H1 (cell line): ENCODE data around the gene TSHZ2. TPM values are rescaled to one million over a fixed set of nuclear protein-coding genes. Genes with fewer than 3 reads are reported as not detected.
A peak's percentile ranks its signal among the peaks of the same experiment; 100 is the strongest.

Experiments
- CTCF ChIA-PET: fragments of 300-600 bp; sonication (Branson Sonifier 250); formaldehyde crosslinking; loops from one replicate; lab custom pipeline; 2021; ENCODE audit not compliant: partially characterized antibody; lab: Charles Lee
- POLR2A ChIA-PET: fragments of 300-600 bp; sonication (Branson Sonifier 250); formaldehyde crosslinking; loops from one replicate; lab custom pipeline; 2021; ENCODE audit warnings: inconsistent platforms; ENCODE audit not compliant: partially characterized antibody; lab: Charles Lee
- DNase-seq, 2 experiments: peaks; one replicate each; pipeline versions ENCODE4 v3.0.0 to v3.0.0-alpha.2; 2010 to 2022; ENCODE audit warnings: low spot score in 2 of 2, low read depth in 1 of 2, mixed read lengths in 1 of 2
- FAIRE-seq: peaks from 2 replicates; lab custom pipeline; 2011; peaks lifted over from hg19 to GRCh38; lab: Jason Lieb, UNC
- H2AFZ ChIP-seq: 2 replicates; pipeline ENCODE4 v1.8.1; 2012; ENCODE audit warnings: low read length, inconsistent platforms
- H2AK5ac ChIP-seq: 2 replicates; pipeline ENCODE4 v1.6.1; 2013; ENCODE audit warnings: low read depth, low read length
- H2BK120ac ChIP-seq: replicated peaks from 2 replicates; pipeline ENCODE3; 2013; ENCODE audit warnings: low read depth, low read length, inconsistent platforms
- H2BK12ac ChIP-seq: 2 replicates; pipeline ENCODE4 v1.6.1; 2013; ENCODE audit warnings: low read depth, low read length
- H2BK15ac ChIP-seq: 2 replicates; pipeline ENCODE4 v1.6.1; 2013; ENCODE audit warnings: low read length
- H2BK20ac ChIP-seq: 2 replicates; pipeline ENCODE4 v1.6.1; 2013; ENCODE audit warnings: low read length
- H2BK5ac ChIP-seq: 2 replicates; pipeline ENCODE4 v1.6.1; 2013; ENCODE audit warnings: low read depth, low read length
- H3K14ac ChIP-seq: 2 replicates; pipeline ENCODE4 v1.6.1; 2013; ENCODE audit warnings: inconsistent platforms; ENCODE audit not compliant: insufficient read length
- H3K18ac ChIP-seq: 2 replicates; pipeline ENCODE4 v1.6.1; 2013; ENCODE audit warnings: low read length; ENCODE audit errors: extremely low read depth
- H3K23ac ChIP-seq: 2 replicates; pipeline ENCODE4 v1.6.1; 2013; ENCODE audit warnings: inconsistent platforms; ENCODE audit not compliant: insufficient read length
- H3K23me2 ChIP-seq: 2 replicates; pipeline ENCODE4 v1.6.1; 2013; ENCODE audit warnings: low read depth, low read length
- H3K27ac ChIP-seq: 2 replicates; pipeline ENCODE4 v1.6.1; 2011; ENCODE audit warnings: low read depth, low read length, inconsistent platforms
- H3K27me3 ChIP-seq, 4 experiments: replicated peaks in 1 of 4; 1 replicate in 1 of 4; 2 replicates in 3 of 4; pipeline versions ENCODE4 v1.6.1 to v1.8.1; 2011 to 2013; ENCODE audit warnings: low read length in 3 of 4, mild to moderate bottlenecking in 3 of 4, inconsistent platforms in 2 of 4, mixed read lengths in 2 of 4, moderate library complexity in 1 of 4; ENCODE audit not compliant: control insufficient read depth in 3 of 4, insufficient read depth in 3 of 4; ENCODE audit errors: extremely low read depth in 1 of 4
- H3K36me3 ChIP-seq, 4 experiments: 2 replicates each; pipeline versions ENCODE4 v1.6.1 to v1.8.1; 2011 to 2013; ENCODE audit warnings: mild to moderate bottlenecking in 4 of 4, low read length in 3 of 4, moderate library complexity in 2 of 4, control low read depth in 1 of 4, inconsistent platforms in 1 of 4; ENCODE audit not compliant: insufficient read depth in 4 of 4, control insufficient read depth in 2 of 4
- H3K4ac ChIP-seq: replicated peaks from 2 replicates; pipeline ENCODE3; 2013; ENCODE audit warnings: low read length, low read depth, mixed read lengths, inconsistent platforms; ENCODE audit not compliant: insufficient read length
- H3K4me1 ChIP-seq, 4 experiments: replicated peaks in 1 of 4; 1 replicate in 1 of 4; 2 replicates in 3 of 4; pipeline versions ENCODE4 v1.6.1 to v1.8.1; 2011 to 2013; ENCODE audit warnings: low read length in 3 of 4, inconsistent platforms in 2 of 4, mixed read lengths in 1 of 4; ENCODE audit not compliant: insufficient read depth in 4 of 4, control insufficient read depth in 3 of 4
- H3K4me2 ChIP-seq, 2 experiments: 2 replicates each; pipeline versions ENCODE4 v1.6.1 to v1.8.1; 2011 to 2013; ENCODE audit warnings: low read depth in 2 of 2, low read length in 2 of 2, control low read depth in 1 of 2, inconsistent platforms in 1 of 2, mild to moderate bottlenecking in 1 of 2; ENCODE audit not compliant: insufficient read depth in 1 of 2
- H3K4me3 ChIP-seq, 4 experiments: fragments of 200-600, 300-600 bp in 1 of 4; sonication (generic), shearing (Covaris generic), sonication (Bioruptor Twin) in 1 of 4; 2 replicates each; pipeline versions ENCODE4 v1.5.1 to v1.8.1; 2011 to 2016; ENCODE audit warnings: low read length in 4 of 4, low read depth in 3 of 4, control low read depth in 2 of 4, inconsistent platforms in 2 of 4, mild to moderate bottlenecking in 2 of 4, mixed read lengths in 1 of 4, moderate library complexity in 1 of 4; ENCODE audit not compliant: insufficient read depth in 2 of 4; ENCODE audit errors: extremely low read depth in 1 of 4
- H3K56ac ChIP-seq: replicated peaks from 2 replicates; pipeline ENCODE3; 2013; ENCODE audit warnings: low read depth, mild to moderate bottlenecking, mixed read lengths, low read length, inconsistent platforms; ENCODE audit not compliant: insufficient read length
- H3K79me1 ChIP-seq: 2 replicates; pipeline ENCODE4 v1.6.1; 2013; ENCODE audit warnings: low read depth, low read length, control low read depth
- H3K79me2 ChIP-seq, 2 experiments: 2 replicates each; pipeline versions ENCODE4 v1.6.1 to v1.8.1; 2012 to 2013; ENCODE audit warnings: low read length in 2 of 2, mild to moderate bottlenecking in 2 of 2, inconsistent platforms in 1 of 2; ENCODE audit not compliant: insufficient read depth in 2 of 2, control insufficient read depth in 1 of 2
- H3K9ac ChIP-seq, 4 experiments: replicated peaks in 1 of 4; 1 replicate in 1 of 4; 2 replicates in 3 of 4; pipeline versions ENCODE4 v1.6.1 to v1.8.1; 2011 to 2013; ENCODE audit warnings: low read depth in 3 of 4, low read length in 3 of 4, control low read depth in 2 of 4, mild to moderate bottlenecking in 2 of 4, moderate library complexity in 2 of 4, inconsistent platforms in 1 of 4; ENCODE audit errors: extremely low read depth in 1 of 4
- H3K9me3 ChIP-seq, 2 experiments: 2 replicates each; pipeline versions ENCODE4 v1.6.1 to v1.8.1; 2012 to 2013; ENCODE audit warnings: mild to moderate bottlenecking in 2 of 2, moderate library complexity in 2 of 2, control low read depth in 1 of 2, inconsistent platforms in 1 of 2, low read depth in 1 of 2, low read length in 1 of 2, mixed read lengths in 1 of 2; ENCODE audit not compliant: insufficient read depth in 2 of 2
- H4K20me1 ChIP-seq, 2 experiments: replicated peaks in 1 of 2; 2 replicates each; pipeline versions ENCODE3 to v1.8.1; 2011 to 2013; ENCODE audit warnings: inconsistent platforms in 2 of 2, low read length in 2 of 2, mild to moderate bottlenecking in 1 of 2; ENCODE audit not compliant: insufficient read depth in 2 of 2, control insufficient read depth in 1 of 2
- H4K5ac ChIP-seq: 2 replicates; pipeline ENCODE4 v1.6.1; 2013; ENCODE audit warnings: low read length, low read depth, mixed read lengths, inconsistent platforms; ENCODE audit not compliant: insufficient read length
- H4K8ac ChIP-seq: 2 replicates; pipeline ENCODE4 v1.8.0; 2013; ENCODE audit warnings: mild to moderate bottlenecking, moderate library complexity, low read length, inconsistent platforms; ENCODE audit not compliant: insufficient read depth; ENCODE audit errors: extremely low read depth
- H4K91ac ChIP-seq: replicated peaks from 2 replicates; pipeline ENCODE3; 2013; ENCODE audit warnings: low read length, mixed read lengths, inconsistent platforms; ENCODE audit not compliant: insufficient read length
- SIX5 ChIP-seq: IDR thresholded peaks from 2 replicates; pipeline ENCODE4 v1.6.1; 2011; ENCODE audit warnings: mild to moderate bottlenecking, low read depth, low read length
- WGBS, 2 experiments: shearing (Covaris generic) in 1 of 2; methylation state at CpG; one replicate each; pipeline versions ENCODE4 v1.1.6 to v1.1.7; 2013 to 2015; ENCODE audit warnings: low lambda C conversion rate in 2 of 2, mixed read lengths in 2 of 2, inconsistent platforms in 1 of 2, low coverage in 1 of 2, missing lambda C conversion rate in 1 of 2; ENCODE audit not compliant: insufficient replicate concordance in 2 of 2, insufficient coverage in 1 of 2, insufficient read length in 1 of 2; ENCODE audit errors: extremely low coverage in 1 of 2, missing lambda C conversion rate in 1 of 2; 5-methylcytosine and 5-hydroxymethylcytosine counted together
- polyA plus RNA-seq, 7 experiments: library from polyadenylated mRNA; depleted of rRNA in 3 of 7; stranded (reverse) in 5 of 7; unstranded in 2 of 7; fragments of >200 nt in 5 of 7; fragments of 200-250 nt in 2 of 7; gene quantifications; 1 replicate in 5 of 7; 2 replicates in 1 of 7; 4 replicates in 1 of 7; pipeline versions ENCODE4 v1.2.1 to v1.2.3, GENCODE V29; 2011 to 2013; ENCODE audit warnings: missing spikeins in 2 of 7, mixed read lengths in 2 of 7
- total RNA-seq: library from RNA; stranded (reverse); fragmentation: NEBNext Ultra II Directional; extraction: Animal tissue kit (Norgen Biotek cat#: 25700); gene quantifications from 2 replicates; pipeline ENCODE4 v1.2.1, GENCODE V29; 2021
- TF ChIP-seq, protein P1 (sequence below): IDR thresholded peaks from 2 replicates; pipeline ENCODE4 v1.6.1; 2011; ENCODE audit warnings: low read length, improper control_type of control experiment

TSHZ2 gene
- total and polyA plus RNA-seq, 2 of the 8 experiments (the other 6 are each of a cell fraction or from before 2014, with no cell fraction given), result 0.14 to 0.30 TPM

GRCh38 chr20:53510704-53511103, 538.5 kb downstream of the TSHZ2 start:
- peak in 1 of 2 experiments; percentile 37 for DNase-seq
- no peaks in the 10 kb centered on the region for H3K4me1 ChIP-seq
- FAIRE-seq, result no peak
- ChIA-PET CTCF (interaction anchor here (0.6 kb wide), 1 partner anchor 129 kb away, joined by 3 read pairs; no protein-coding TSS in a partner anchor), POLR2A (no interaction called here)
- no peak overlapping the region for H4K5ac ChIP-seq
- H2AFZ ChIP-seq, result no peak overlapping the region; the same call in 1 of the 2 replicates
- H2BK20ac ChIP-seq, result no peak overlapping the region
- no peak overlapping the region for H3K18ac ChIP-seq
- H3K79me2 ChIP-seq, result no peaks in the 10 kb centered on the region
- H4K91ac ChIP-seq, result no peak overlapping the region
- H3K36me3 ChIP-seq, result no peaks in the 10 kb centered on the region
- H3K79me1 ChIP-seq, result no peaks in the 10 kb centered on the region
- WGBS, 2 experiments, result 85% methylated on average over 8 of the region's 8 CpGs; no CpG with 5 or more reads in 1 of the 2 experiments
- no peak overlapping the region for H3K4me2 ChIP-seq
- H3K27me3 ChIP-seq, result no peaks in the 10 kb centered on the region
- no peaks in the 10 kb centered on the region for H3K23me2 ChIP-seq
- H2BK12ac ChIP-seq, result no peak overlapping the region
- H2AK5ac ChIP-seq, result no peak overlapping the region
- H3K14ac ChIP-seq, result no peak overlapping the region
- no peak overlapping the region for H3K23ac ChIP-seq
- H3K9ac ChIP-seq, result no peak overlapping the region
- no peak overlapping the region for H2BK15ac ChIP-seq
- H3K4me3 ChIP-seq, result no peak overlapping the region
- no peak overlapping the region; the same call in 1 of the 2 replicates for H4K8ac ChIP-seq
- TF ChIP-seq, protein P1, sequence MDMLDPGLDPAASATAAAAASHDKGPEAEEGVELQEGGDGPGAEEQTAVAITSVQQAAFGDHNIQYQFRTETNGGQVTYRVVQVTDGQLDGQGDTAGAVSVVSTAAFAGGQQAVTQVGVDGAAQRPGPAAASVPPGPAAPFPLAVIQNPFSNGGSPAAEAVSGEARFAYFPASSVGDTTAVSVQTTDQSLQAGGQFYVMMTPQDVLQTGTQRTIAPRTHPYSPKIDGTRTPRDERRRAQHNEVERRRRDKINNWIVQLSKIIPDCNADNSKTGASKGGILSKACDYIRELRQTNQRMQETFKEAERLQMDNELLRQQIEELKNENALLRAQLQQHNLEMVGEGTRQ, result peak; percentile 42; the same call in 1 of the 2 replicates
- TF ChIP-seq SIX5, result no peak
- H4K20me1 ChIP-seq, result no peaks in the 10 kb centered on the region
- H2BK5ac ChIP-seq, result no peak overlapping the region
- H3K4ac ChIP-seq, result no peak overlapping the region
- no peak overlapping the region for H3K27ac ChIP-seq
- no peak overlapping the region for H3K56ac ChIP-seq
- no peaks in the 10 kb centered on the region; a peak in 1 of 4 replicates for H3K9me3 ChIP-seq
- no peak overlapping the region for H2BK120ac ChIP-seq
